ENCODE measurements around the gene SYNJ1.
"Not testable (repeated sequence)": the region's sequence is repeated elsewhere in the genome, so short reads cannot be mapped to it uniquely, and the experiment has no call there.

The SYNJ1 gene

GRCh38 chr21:32612999-32613337 is 114.8 kb downstream of the SYNJ1 start:
- H3K4me3 ChIP-seq (ENCODE audit: low read depth, low read length) = peak overlapping the region; percentile 83
- no peak for DNase-seq (ENCODE audit: low read depth)
- TF ChIP-seq CTCF (IDR thresholded peaks at IDR 0.05; ENCODE audit: insufficient read depth, low read depth, low read length, missing control alignments) = no peak

- peak; percentile 95 for DNase-seq (ENCODE audit: low read depth)
- TF ChIP-seq CTCF (IDR thresholded peaks at IDR 0.05; ENCODE audit: insufficient read depth, low read depth, low read length, missing control alignments) = no peak
- H3K4me3 ChIP-seq (ENCODE audit: low read depth, low read length) = peak within 1 kb of the TSS; percentile 83
These were observed 115.5 kb downstream of the SYNJ1 start, which contains the start of gene CFAP298 for GRCh38 chr21:32612075-32612998. CFAP298 (minus strand) TSS chr21:32612377; CDS start chr21:32612243, 134 bp downstream.

- H3K4me3 ChIP-seq (ENCODE audit: low read depth, low read length) = peak overlapping the region; percentile 83
- peak; percentile 48 for DNase-seq (ENCODE audit: low read depth)
- TF ChIP-seq CTCF (IDR thresholded peaks at IDR 0.05; ENCODE audit: insufficient read depth, low read depth, low read length, missing control alignments) = no peak
These were observed 116.3 kb downstream of the SYNJ1 start for GRCh38 chr21:32611471-32611997.

GRCh38 chr21:32610940-32611339 is 116.9 kb downstream of the SYNJ1 start:
- peak overlapping the region; percentile 83 for H3K4me3 ChIP-seq (ENCODE audit: low read depth, low read length)

GRCh38 chr21:32608851-32609250 is 119.0 kb downstream of the SYNJ1 start:
- no peak for TF ChIP-seq CTCF (IDR thresholded peaks at IDR 0.05; ENCODE audit: insufficient read depth, low read depth, low read length, missing control alignments)

More at GRCh38 chr21:32610940-32611339, 116.9 kb downstream of the SYNJ1 start:
- not testable (repeated sequence) for DNase-seq (ENCODE audit: low read depth)

GRCh38 chr21:32605469-32605868 is 122.3 kb downstream of the SYNJ1 start:
- no peak for TF ChIP-seq CTCF (IDR thresholded peaks at IDR 0.05; ENCODE audit: insufficient read depth, low read depth, low read length, missing control alignments)
- H3K4me3 ChIP-seq (ENCODE audit: low read depth, low read length) = no peak overlapping the region
- DNase-seq (ENCODE audit: low read depth) = no peak

More at GRCh38 chr21:32608851-32609250, 119.0 kb downstream of the SYNJ1 start:
- H3K4me3 ChIP-seq (ENCODE audit: low read depth, low read length) = no peak overlapping the region
- no peak for DNase-seq (ENCODE audit: low read depth)

- DNase-seq (ENCODE audit: low read depth) = no peak
- H3K4me3 ChIP-seq (ENCODE audit: low read depth, low read length) = no peak overlapping the region
- no peak for TF ChIP-seq CTCF (IDR thresholded peaks at IDR 0.05; ENCODE audit: insufficient read depth, low read depth, low read length, missing control alignments)
These were observed 123.3 kb downstream of the SYNJ1 start for GRCh38 chr21:32604464-32604863.
